Trophoblast cell (in vitro differentiated cells and primary cell): ENCODE measurements around the gene TBC1D2.
A peak's percentile ranks its signal among the peaks of the same experiment; 100 is the strongest.

Experiments
- DNase-seq, 2 donors: peaks; one replicate each; pipeline ENCODE4 v3.0.0-alpha.2; 2016
- H2AFZ ChIP-seq: 2 replicates; pipeline ENCODE4 v1.6.1; 2013; ENCODE audit warnings: low read length, moderate library complexity, mild to moderate bottlenecking; ENCODE audit not compliant: insufficient read depth, poor library complexity
- H2AK5ac ChIP-seq: 2 replicates; pipeline ENCODE4 v1.6.1; 2013; ENCODE audit warnings: mild to moderate bottlenecking, low read length
- H2BK120ac ChIP-seq: 2 replicates; pipeline ENCODE4 v1.6.1; 2013; ENCODE audit warnings: low read length, mild to moderate bottlenecking, moderate library complexity; ENCODE audit not compliant: insufficient read depth, poor library complexity
- H2BK12ac ChIP-seq: 2 replicates; pipeline ENCODE4 v1.6.1; 2013; ENCODE audit warnings: mild to moderate bottlenecking, low read length, moderate library complexity
- H2BK5ac ChIP-seq: 2 replicates; pipeline ENCODE4 v1.6.1; 2013; ENCODE audit warnings: low read length, low read depth, moderate library complexity, mild to moderate bottlenecking; ENCODE audit not compliant: poor library complexity
- H3K14ac ChIP-seq: 2 replicates; pipeline ENCODE4 v1.6.1; 2013; ENCODE audit warnings: mild to moderate bottlenecking, low read length
- H3K18ac ChIP-seq: 2 replicates; pipeline ENCODE4 v1.6.1; 2013; ENCODE audit warnings: mild to moderate bottlenecking, low read length
- H3K23ac ChIP-seq: 2 replicates; pipeline ENCODE4 v1.6.1; 2013; ENCODE audit warnings: low read length
- H3K27ac ChIP-seq: 2 replicates; pipeline ENCODE4 v1.5.1; 2013; ENCODE audit warnings: low read depth, mild to moderate bottlenecking, inconsistent platforms, low read length, moderate library complexity
- H3K27me3 ChIP-seq: 2 replicates; pipeline ENCODE4 v1.6.1; 2013; ENCODE audit warnings: inconsistent platforms, mild to moderate bottlenecking, low read length, moderate library complexity; ENCODE audit not compliant: insufficient read depth
- H3K36me3 ChIP-seq, 2 experiments: 1 replicate in 1 of 2; 2 replicates in 1 of 2; pipeline ENCODE4 v1.6.1; 2013; ENCODE audit warnings: low read length in 2 of 2, mild to moderate bottlenecking in 2 of 2, moderate library complexity in 1 of 2; ENCODE audit not compliant: insufficient read depth in 2 of 2, control insufficient read depth in 1 of 2
- H3K4ac ChIP-seq: 2 replicates; pipeline ENCODE4 v1.6.1; 2013; ENCODE audit warnings: low read depth, mild to moderate bottlenecking, low read length, moderate library complexity
- H3K4me1 ChIP-seq, 2 experiments: 1 replicate in 1 of 2; 2 replicates in 1 of 2; pipeline ENCODE4 v1.6.1; 2013; ENCODE audit warnings: low read length in 2 of 2, mild to moderate bottlenecking in 2 of 2, moderate library complexity in 1 of 2; ENCODE audit not compliant: insufficient read depth in 2 of 2, control insufficient read depth in 1 of 2
- H3K4me2 ChIP-seq: 2 replicates; pipeline ENCODE4 v1.6.1; 2013; ENCODE audit warnings: inconsistent platforms, mild to moderate bottlenecking, low read length, moderate library complexity
- H3K4me3 ChIP-seq: 2 replicates; pipeline ENCODE4 v1.5.1; 2013; ENCODE audit warnings: mild to moderate bottlenecking, low read depth, low read length, inconsistent platforms
- H3K79me1 ChIP-seq: one replicate; pipeline ENCODE4 v1.6.1; 2013; ENCODE audit warnings: low read length
- H3K79me2 ChIP-seq: 2 replicates; pipeline ENCODE4 v1.6.1; 2013; ENCODE audit warnings: low read length, mild to moderate bottlenecking; ENCODE audit not compliant: control insufficient read depth, insufficient read depth, poor library complexity
- H3K9ac ChIP-seq: 2 replicates; pipeline ENCODE4 v1.6.1; 2013; ENCODE audit warnings: mild to moderate bottlenecking, low read length
- H3K9me3 ChIP-seq: 2 replicates; pipeline ENCODE4 v1.6.1; 2013; ENCODE audit warnings: low read depth, mild to moderate bottlenecking, control low read depth, inconsistent platforms, low read length; ENCODE audit not compliant: insufficient read depth
- H4K12ac ChIP-seq: 2 replicates; pipeline ENCODE4 v1.6.1; 2013; ENCODE audit warnings: low read depth, mild to moderate bottlenecking, low read length, moderate library complexity
- H4K8ac ChIP-seq: 2 replicates; pipeline ENCODE4 v1.6.1; 2013; ENCODE audit warnings: low read depth, mild to moderate bottlenecking, low read length, moderate library complexity
- H4K91ac ChIP-seq: one replicate; pipeline ENCODE4 v1.6.1; 2013; ENCODE audit warnings: low read depth, mild to moderate bottlenecking, low read length, moderate library complexity
- WGBS: extraction: QIAGEN DNeasy Blood & Tissue Kit; methylation state at CpG from one replicate; pipeline ENCODE4 v1.1.7; 2013; ENCODE audit warnings: missing lambda C conversion rate; ENCODE audit not compliant: insufficient read length, insufficient coverage; ENCODE audit errors: extremely low coverage; 5-methylcytosine and 5-hydroxymethylcytosine counted together

Gene TBC1D2

DNA sequence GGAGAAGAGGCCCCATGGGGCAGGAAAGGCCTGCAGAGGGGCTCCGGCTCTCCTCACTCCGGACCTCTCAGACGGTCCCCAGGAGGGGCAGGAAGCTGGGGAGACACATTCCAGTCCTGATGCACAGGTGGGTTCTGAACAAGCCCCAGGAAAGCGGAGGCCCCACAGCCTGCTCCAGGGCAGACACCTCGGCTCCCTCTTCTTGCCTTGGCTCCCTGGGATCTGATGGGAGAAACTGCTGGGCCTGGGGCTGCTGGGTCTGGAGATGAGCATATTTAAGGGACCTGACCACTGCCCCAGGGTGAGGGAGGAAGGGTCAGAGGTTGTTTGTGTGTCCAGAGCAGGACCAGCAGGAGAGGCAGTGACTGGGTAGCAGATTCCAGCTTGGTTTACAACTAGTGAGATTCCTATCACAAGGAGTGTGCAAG is 64.3 kb downstream of the TBC1D2 start:
- H2BK120ac ChIP-seq, result peak overlapping the region; percentile 67
- peak overlapping the region; percentile 84 for H3K4me2 ChIP-seq
- peak overlapping the region; percentile 78 for H4K91ac ChIP-seq
- H3K9ac ChIP-seq, result no peak overlapping the region
- H3K36me3 ChIP-seq, result no peaks in the 10 kb centered on the region
- no peaks in the 10 kb centered on the region for H3K9me3 ChIP-seq
- no peak overlapping the region for H3K23ac ChIP-seq
- H3K27me3 ChIP-seq, result no peaks in the 10 kb centered on the region
- peak overlapping the region; percentile 74 for H3K14ac ChIP-seq
- peak overlapping the region; percentile 89 for H3K27ac ChIP-seq
- peak in 1 of 2 donors; percentile 10 for DNase-seq
- H2BK5ac ChIP-seq, result peak overlapping the region; percentile 60
- H4K12ac ChIP-seq, result peak overlapping the region; percentile 15
- peaks cover 25% of the 10 kb centered on the region for H3K79me1 ChIP-seq
- H2AFZ ChIP-seq, result peak overlapping the region; percentile 90
- H3K4me1 ChIP-seq, result peaks cover 23 to 38% of the 10 kb centered on the region in 2 experiments
- peak overlapping the region; percentile 34 for H4K8ac ChIP-seq
- H2BK12ac ChIP-seq, result peak overlapping the region; percentile 67
- peak overlapping the region; percentile 90 for H3K18ac ChIP-seq
- peak overlapping the region; percentile 92 for H3K4me3 ChIP-seq
- H2AK5ac ChIP-seq, result no peak overlapping the region
- H3K4ac ChIP-seq, result no peak overlapping the region
- peaks cover 20% of the 10 kb centered on the region for H3K79me2 ChIP-seq
- WGBS, result no CpG with 5 or more reads among the region's 5 CpGs

DNA sequence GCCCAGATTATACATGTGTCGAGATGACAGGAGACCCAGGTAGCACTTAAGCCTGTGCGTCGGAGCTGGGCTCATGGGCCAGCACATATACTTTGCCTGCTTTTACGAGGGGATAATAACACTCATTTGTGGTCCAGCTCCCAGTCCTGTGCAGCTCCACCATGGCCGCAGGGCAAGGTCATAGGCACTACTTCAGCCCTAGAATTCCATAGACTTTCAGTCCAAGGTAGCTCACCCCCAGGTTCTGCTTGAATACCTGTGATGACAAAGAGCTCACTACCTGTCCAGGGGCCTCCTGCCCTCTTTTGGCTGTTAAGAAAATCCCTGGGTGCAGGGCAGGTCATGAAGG is 64.7 kb downstream of the TBC1D2 start:
- H2AFZ ChIP-seq, result no peak overlapping the region
- H3K79me1 ChIP-seq, result peaks cover 25% of the 10 kb centered on the region
- H3K14ac ChIP-seq, result no peak overlapping the region
- no peaks in the 10 kb centered on the region for H3K27me3 ChIP-seq
- H2AK5ac ChIP-seq, result no peak overlapping the region
- no peak overlapping the region for H3K18ac ChIP-seq
- H3K23ac ChIP-seq, result no peak overlapping the region
- peak overlapping the region; percentile 84 for H3K4me2 ChIP-seq
- H3K27ac ChIP-seq, result peak overlapping the region; percentile 89
- no peak overlapping the region for H3K4me3 ChIP-seq
- peak in 1 of 2 donors; percentile 4 for DNase-seq
- no peak overlapping the region for H3K9ac ChIP-seq
- H2BK120ac ChIP-seq, result peak overlapping the region; percentile 26
- peaks cover 21 to 37% of the 10 kb centered on the region in 2 experiments for H3K4me1 ChIP-seq
- H3K36me3 ChIP-seq, result peaks cover 0 to 2% of the 10 kb centered on the region in 2 experiments
- H3K79me2 ChIP-seq, result peaks cover 25% of the 10 kb centered on the region
- H3K9me3 ChIP-seq, result no peaks in the 10 kb centered on the region
- peak overlapping the region; percentile 34 for H4K8ac ChIP-seq
- H2BK12ac ChIP-seq, result no peak overlapping the region
- peak overlapping the region; percentile 60 for H2BK5ac ChIP-seq
- H4K12ac ChIP-seq, result peak overlapping the region; percentile 15
- H4K91ac ChIP-seq, result peak overlapping the region; percentile 78
- H3K4ac ChIP-seq, result no peak overlapping the region
- no CpG with 5 or more reads among the region's 5 CpGs for WGBS

DNA sequence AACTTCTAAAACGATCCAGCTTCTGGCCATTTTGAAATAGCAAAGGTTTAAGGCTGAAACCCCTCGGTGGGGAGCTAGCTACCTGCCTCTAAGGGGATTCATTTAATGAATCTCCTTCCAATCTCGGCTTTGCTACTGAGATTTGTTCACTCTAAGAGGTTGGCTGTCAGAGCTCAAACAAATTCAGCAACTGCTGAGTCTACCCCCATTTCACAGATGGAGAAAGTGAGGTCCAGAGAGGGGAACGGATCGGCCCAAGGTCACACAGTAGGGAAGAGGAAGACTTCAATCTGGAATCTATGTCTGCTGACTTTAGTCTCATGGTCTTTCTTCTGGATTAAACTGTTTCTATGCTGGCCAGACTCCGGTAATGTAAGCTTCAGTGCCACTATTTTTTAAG is 66.0 kb downstream of the TBC1D2 start:
- Histone ChIP-seq H3K9me3 (no peaks in the 10 kb centered on the region), H3K27ac (peak overlapping the region; percentile 48), H2BK12ac (peak overlapping the region; percentile 37), H2BK5ac (peak overlapping the region; percentile 28), H3K27me3 (no peaks in the 10 kb centered on the region), H3K79me1 (peaks cover 27% of the 10 kb centered on the region), H2AFZ (no peak overlapping the region), H3K18ac (peak overlapping the region; percentile 48), H4K12ac (no peak overlapping the region), H4K91ac (peak overlapping the region; percentile 54), H3K23ac (no peak overlapping the region), H3K4me3 (no peak overlapping the region), H3K9ac (no peak overlapping the region), H3K79me2 (peaks cover 30% of the 10 kb centered on the region), H2BK120ac (peak overlapping the region; percentile 79), H4K8ac (peak overlapping the region; percentile 49), H3K14ac (peak overlapping the region; percentile 40), H3K36me3 (peaks cover 1 to 12% of the 10 kb centered on the region in 2 experiments), H2AK5ac (no peak overlapping the region), H3K4ac (peak overlapping the region; percentile 81), H3K4me1 (peaks cover 21 to 42% of the 10 kb centered on the region in 2 experiments), H3K4me2 (no peak overlapping the region)
- no peak for DNase-seq
- no CpG with 5 or more reads among the region's 6 CpGs for WGBS

DNA sequence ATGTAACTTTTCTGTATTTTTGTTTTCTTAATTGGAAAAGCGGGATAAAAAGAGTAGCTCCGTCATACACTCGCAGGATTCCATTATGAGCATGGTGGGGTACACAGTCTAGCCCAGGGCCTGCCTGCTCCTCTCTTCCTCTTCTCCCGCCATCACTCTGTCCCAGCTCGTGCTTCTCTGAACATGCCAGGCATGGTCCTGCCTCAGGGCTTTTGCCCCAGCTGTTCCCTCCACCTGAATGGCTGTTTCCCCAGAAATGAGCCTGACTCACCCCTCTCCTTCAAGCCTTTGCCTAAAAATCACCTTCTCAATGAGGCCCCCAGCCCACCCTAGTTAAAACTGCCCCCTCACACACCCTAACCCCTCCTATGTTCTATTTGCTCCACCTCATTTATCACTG is 67.5 kb downstream of the TBC1D2 start:
- Histone ChIP-seq H3K36me3 (peaks cover 1 to 16% of the 10 kb centered on the region in 2 experiments), H4K91ac (no peak overlapping the region), H3K23ac (no peak overlapping the region), H3K4me1 (peaks cover 22 to 39% of the 10 kb centered on the region in 2 experiments), H3K27me3 (no peaks in the 10 kb centered on the region), H3K14ac (no peak overlapping the region), H3K9me3 (no peaks in the 10 kb centered on the region), H2AFZ (no peak overlapping the region), H3K4me2 (no peak overlapping the region), H3K79me2 (peaks cover 31% of the 10 kb centered on the region), H4K12ac (no peak overlapping the region), H3K27ac (no peak overlapping the region), H3K79me1 (peaks cover 24% of the 10 kb centered on the region), H2AK5ac (no peak overlapping the region), H3K4me3 (no peak overlapping the region), H3K4ac (peak overlapping the region; percentile 94), H2BK12ac (no peak overlapping the region), H2BK120ac (no peak overlapping the region), H3K18ac (peak overlapping the region; percentile 22), H3K9ac (no peak overlapping the region), H2BK5ac (no peak overlapping the region), H4K8ac (no peak overlapping the region)
- DNase-seq, result no peak
- no CpG with 5 or more reads among the region's 5 CpGs for WGBS
